DMS 273 (cell line): ENCODE measurements around the gene CFAP68.
"Not testable (repeated sequence)": the region's sequence is repeated elsewhere in the genome, so short reads cannot be mapped to it uniquely, and the experiment has no call there.

ENCODE experiments used
- DNase-seq: peaks from one replicate; lab custom pipeline; 2025; ENCODE audit not compliant: unreplicated experiment; lab: John Stamatoyannopoulos, UW

Gene CFAP68

GRCh38 chr11:111870113-111870512 is 9.2 kb upstream of the CFAP68 start:
- no peak for DNase-seq

GRCh38 chr11:111870522-111870885 is 8.8 kb upstream of the CFAP68 start:
- DNase-seq = no peak

GRCh38 chr11:111870886-111871692 is 8.3 kb upstream of the CFAP68 start, which contains the start of gene ALG9:
Gene ALG9 (minus strand): TSS chr11:111871581. CDS start chr11:111871482, 99 bp downstream.
- peak; percentile 78 for DNase-seq

GRCh38 chr11:111871693-111872161 is 7.6 kb upstream of the CFAP68 start:
- peak; percentile 18 for DNase-seq

GRCh38 chr11:111878385-111878848 is 924 bp upstream of the CFAP68 start:
- DNase-seq = peak; percentile 73

- peak; percentile 27 for DNase-seq
Observed at GRCh38 chr11:111879637-111879960, 258 bp downstream of the CFAP68 start.

- DNase-seq = no peak
Observed at GRCh38 chr11:111882202-111882601, 2.9 kb downstream of the CFAP68 start.

GRCh38 chr11:111885053-111885452 is 5.7 kb downstream of the CFAP68 start:
- not testable (repeated sequence) for DNase-seq

GRCh38 chr11:111886032-111886431 is 6.7 kb downstream of the CFAP68 start:
- no peak for DNase-seq

GRCh38 chr11:111886844-111887243 is 7.5 kb downstream of the CFAP68 start:
- no peak for DNase-seq

GRCh38 chr11:111905411-111905810 is 26.1 kb downstream of the CFAP68 start:
- DNase-seq = no peak

GRCh38 chr11:111906680-111907079 is 27.3 kb downstream of the CFAP68 start:
- no peak for DNase-seq

- no peak for DNase-seq
Observed at GRCh38 chr11:111908639-111909305, 29.4 kb downstream of the CFAP68 start.

- no peak for DNase-seq
Observed at GRCh38 chr11:111909378-111909777, 30.0 kb downstream of the CFAP68 start.

GRCh38 chr11:111910676-111911562 is 31.6 kb downstream of the CFAP68 start:
- no peak for DNase-seq

GRCh38 chr11:111911563-111912401 is 32.4 kb downstream of the CFAP68 start, which contains the start of gene CRYAB:
Gene CRYAB (minus strand): TSS chr11:111911770. CDS start chr11:111911724, 46 bp downstream.
- DNase-seq = peak; percentile 21

GRCh38 chr11:111912535-111912934 is 33.2 kb downstream of the CFAP68 start, which contains the start of gene HSPB2:
Gene HSPB2 (plus strand): TSS chr11:111912734. CDS start chr11:111912830, 96 bp downstream.
- no peak for DNase-seq

- DNase-seq = no peak
Observed at GRCh38 chr11:111913031-111913861, 33.9 kb downstream of the CFAP68 start.

GRCh38 chr11:111913997-111914396 is 34.7 kb downstream of the CFAP68 start:
- DNase-seq = no peak
